B cell (primary cell): ENCODE results near the gene CHCHD6. TPM values are rescaled to one million over a fixed set of nuclear protein-coding genes. Genes with fewer than 3 reads are reported as not detected.

Experiments
- ATAC-seq: fragments of 200-7000 bp; cut with Tn5 transposase; one replicate; pipeline ENCODE4 v1.10.0; 2021; ENCODE audit warnings: low read depth, mild to moderate bottlenecking, moderate number of reproducible peaks, moderate library complexity
- CTCF ChIA-PET: fragments of 350-600 bp; sonication (Branson Sonifier 250); formaldehyde crosslinking; loops from one replicate; lab custom pipeline; 2021; ENCODE audit warnings: antibody characterized with exemption, inconsistent platforms; lab: Charles Lee
- POLR2A ChIA-PET: fragments of 350-600 bp; sonication (Branson Sonifier 250); formaldehyde crosslinking; loops from one replicate; lab custom pipeline; 2021; ENCODE audit warnings: antibody characterized with exemption; lab: Charles Lee
- DNase-seq: peaks from one replicate; pipeline ENCODE4 v3.0.0; 2013
- H2AFZ ChIP-seq: 2 replicates; pipeline ENCODE4 v1.6.1; 2012; ENCODE audit warnings: mild to moderate bottlenecking, low read depth, low read length; ENCODE audit not compliant: insufficient read depth, poor library complexity, severe bottlenecking
- H3K27ac ChIP-seq, 2 donors: 1 replicate in 1 of 2; 2 replicates in 1 of 2; pipeline ENCODE4 v1.5.1; 2012 to 2013; ENCODE audit warnings: low read length in 2 of 2, mild to moderate bottlenecking in 2 of 2, moderate library complexity in 1 of 2
- H3K27me3 ChIP-seq, 4 experiments: fragments of 200-600 bp in 1 of 4; sonication (generic) in 1 of 4; replicated peaks in 1 of 4; 1 replicate in 2 of 4; 2 replicates in 2 of 4; pipeline versions ENCODE4 v1.6.1 to v1.7.0; 2013 to 2016; ENCODE audit warnings: low read length in 3 of 4, mild to moderate bottlenecking in 2 of 4, mixed read lengths in 1 of 4, moderate library complexity in 1 of 4; ENCODE audit not compliant: insufficient read depth in 4 of 4, control insufficient read depth in 3 of 4; ENCODE audit errors: control extremely low read depth in 1 of 4
- H3K36me3 ChIP-seq, 2 experiments: replicated peaks in 1 of 2; 1 replicate in 1 of 2; 2 replicates in 1 of 2; pipeline versions ENCODE4 v1.6.1 to v1.7.1; 2013; ENCODE audit warnings: low read length in 1 of 2; ENCODE audit not compliant: insufficient read depth in 2 of 2, control insufficient read depth in 1 of 2; ENCODE audit errors: control extremely low read depth in 1 of 2, extremely low read depth in 1 of 2
- H3K4me1 ChIP-seq, 2 donors: fragments of 200-600 bp in 1 of 2; sonication (generic) in 1 of 2; 1 replicate in 1 of 2; 2 replicates in 1 of 2; pipeline versions ENCODE4 v1.5.1 to v1.6.1; 2013 to 2017; ENCODE audit warnings: low read length in 2 of 2; ENCODE audit not compliant: control insufficient read depth in 2 of 2, insufficient read depth in 2 of 2
- H3K4me2 ChIP-seq: replicated peaks from 2 replicates; pipeline ENCODE3; 2012; ENCODE audit warnings: mild to moderate bottlenecking, low read depth, low read length; ENCODE audit not compliant: poor library complexity, severe bottlenecking
- H3K4me3 ChIP-seq, 5 experiments: fragments of 200-600 bp in 1 of 5; sonication (generic) in 1 of 5; 1 replicate in 3 of 5; 2 replicates in 2 of 5; pipeline versions ENCODE4 v1.5.1 to v1.7.0; 2011 to 2016; ENCODE audit warnings: low read length in 4 of 5, mild to moderate bottlenecking in 4 of 5, low read depth in 2 of 5, control low read depth in 1 of 5, moderate library complexity in 1 of 5; ENCODE audit not compliant: insufficient read depth in 1 of 5; ENCODE audit errors: control extremely low read depth in 1 of 5, extremely low read depth in 1 of 5
- H3K79me2 ChIP-seq: fragments of 200-600 bp; sonication (generic); one replicate; pipeline ENCODE4 v1.6.0; 2016; ENCODE audit warnings: low read length; ENCODE audit not compliant: control insufficient read depth, insufficient read depth
- H3K9ac ChIP-seq: fragments of 200-600 bp; sonication (generic); 2 replicates; pipeline ENCODE4 v1.6.1; 2017; ENCODE audit warnings: mild to moderate bottlenecking, low read length, moderate library complexity
- H3K9me3 ChIP-seq, 3 donors: one replicate each; pipeline versions ENCODE4 v1.6.1 to v1.7.1; 2013; ENCODE audit warnings: low read length in 2 of 3; ENCODE audit not compliant: control insufficient read depth in 2 of 3, insufficient read depth in 1 of 3; ENCODE audit errors: control extremely low read depth in 1 of 3
- H4K20me1 ChIP-seq: 2 replicates; pipeline ENCODE4 v1.6.0; 2012; ENCODE audit warnings: mild to moderate bottlenecking, low read length; ENCODE audit not compliant: insufficient read depth, control insufficient read depth, poor library complexity, severe bottlenecking
- H3K27ac Mint-ChIP-seq: one replicate; pipeline ENCODE4 v1.8.0; 2021; ENCODE audit warnings: mixed read lengths
- H3K27me3 Mint-ChIP-seq: one replicate; pipeline ENCODE4 v1.8.0; 2021; ENCODE audit warnings: mixed read lengths
- H3K4me1 Mint-ChIP-seq: one replicate; pipeline ENCODE4 v1.8.0; 2021; ENCODE audit warnings: mixed read lengths
- H3K4me3 Mint-ChIP-seq: one replicate; pipeline ENCODE4 v1.8.0; 2021; ENCODE audit warnings: mixed read lengths
- H3K9me3 Mint-ChIP-seq: one replicate; pipeline ENCODE4 v1.8.0; 2022; ENCODE audit warnings: mixed read lengths; ENCODE audit not compliant: insufficient read depth
- EZH2 ChIP-seq: IDR thresholded peaks from 2 replicates; pipeline ENCODE4 v1.6.1; 2012; ENCODE audit warnings: borderline replicate concordance, low read depth, mild to moderate bottlenecking, moderate library complexity, low read length; ENCODE audit not compliant: insufficient read depth, poor library complexity, severe bottlenecking
- WGBS: methylation state at CpG from one replicate; pipeline ENCODE4 v1.1.5; 2013; ENCODE audit warnings: missing lambda C conversion rate; ENCODE audit not compliant: insufficient coverage; 5-methylcytosine and 5-hydroxymethylcytosine counted together
- intact Hi-C: fragments of 100-400 bp; cut with micrococcal nuclease; formaldehyde crosslinking; loops from one replicate; pipeline ENCODE4 v1.10.0; 2022
- polyA plus RNA-seq: library from polyadenylated mRNA; depleted of rRNA; stranded (reverse); fragments of >200 nt; gene quantifications from 2 replicates; pipeline ENCODE4 v1.2.3, GENCODE V29; 2012
- total RNA-seq, 2 donors: library from RNA; stranded (reverse); fragments of 120-200 nt in 1 of 2; gene quantifications; 1 replicate in 1 of 2; 2 replicates in 1 of 2; pipeline versions ENCODE4 v1.2.3 to v1.2.4, GENCODE V29; 2013 to 2022
- TF ChIP-seq, protein P1 (sequence below): fragments of 200-600 bp; IDR thresholded peaks from one replicate; pipeline ENCODE4 v1.8.0; 2022; ENCODE audit warnings: antibody characterized with exemption, mild to moderate bottlenecking

CHCHD6 gene
- total and polyA plus RNA-seq, 2 donors (not counting 1 experiment from before 2014, with no cell fraction given): 8.0 to 13.5 TPM

DNA sequence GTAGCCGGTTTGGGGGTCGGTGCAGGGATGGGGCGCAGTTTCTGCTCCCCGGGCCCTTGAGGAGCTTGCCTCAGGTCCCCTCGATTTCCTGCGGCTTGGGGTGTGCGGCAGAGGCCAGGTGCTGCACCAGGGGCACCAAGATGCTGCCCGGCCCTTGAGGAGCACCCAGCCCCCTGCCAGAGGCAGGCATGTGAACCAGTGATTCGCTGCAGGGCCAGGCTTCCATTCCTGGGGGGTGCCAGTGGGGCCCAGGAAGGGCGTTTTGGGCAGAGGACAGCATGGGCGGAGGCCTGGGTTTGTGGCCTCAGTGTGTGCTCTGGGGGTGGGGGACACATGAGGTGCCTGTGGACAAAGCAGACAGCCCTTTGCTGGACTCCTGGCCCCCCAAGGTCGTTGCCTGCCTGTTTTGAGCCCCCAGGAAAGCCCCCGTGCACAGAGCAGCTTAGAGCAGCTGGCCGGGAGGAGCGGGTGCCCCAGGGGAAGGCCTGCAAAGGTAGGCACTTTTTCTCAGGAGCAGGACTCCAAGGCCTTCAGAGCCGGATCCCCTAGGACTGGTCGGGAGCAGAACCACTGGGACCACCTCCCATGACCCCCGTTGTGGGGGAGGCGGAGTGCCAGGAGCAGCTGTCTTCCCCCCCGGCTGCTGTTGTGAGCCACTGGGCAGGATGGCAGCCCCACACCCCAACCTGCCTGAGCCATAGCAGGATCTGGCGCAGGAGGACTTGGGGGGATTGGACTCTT lies 280.5 kb downstream of the CHCHD6 start:
- peaks cover 17% of the 10 kb centered on the region for H3K4me1 Mint-ChIP-seq
- Histone ChIP-seq H2AFZ (peak overlapping the region; percentile 71), H3K9ac (peak overlapping the region; percentile 72), H3K9me3 (peaks cover 0 to 9% (median 0%) of the 10 kb centered on the region in 3 donors), H3K36me3 (no peaks in the 10 kb centered on the region), H3K4me2 (peak overlapping the region; percentile 100), H4K20me1 (peaks cover 5% of the 10 kb centered on the region), H3K4me1 (peaks cover 17 to 24% of the 10 kb centered on the region in 2 donors), H3K27me3 (peaks cover 0 to 24% (median 6%) of the 10 kb centered on the region in 4 experiments), H3K4me3 (peak overlapping the region in 4 of 5 experiments; percentile 45 to 74 (median 60)), H3K27ac (no peak overlapping the region), H3K79me2 (no peaks in the 10 kb centered on the region)
- TF ChIP-seq, protein P1, sequence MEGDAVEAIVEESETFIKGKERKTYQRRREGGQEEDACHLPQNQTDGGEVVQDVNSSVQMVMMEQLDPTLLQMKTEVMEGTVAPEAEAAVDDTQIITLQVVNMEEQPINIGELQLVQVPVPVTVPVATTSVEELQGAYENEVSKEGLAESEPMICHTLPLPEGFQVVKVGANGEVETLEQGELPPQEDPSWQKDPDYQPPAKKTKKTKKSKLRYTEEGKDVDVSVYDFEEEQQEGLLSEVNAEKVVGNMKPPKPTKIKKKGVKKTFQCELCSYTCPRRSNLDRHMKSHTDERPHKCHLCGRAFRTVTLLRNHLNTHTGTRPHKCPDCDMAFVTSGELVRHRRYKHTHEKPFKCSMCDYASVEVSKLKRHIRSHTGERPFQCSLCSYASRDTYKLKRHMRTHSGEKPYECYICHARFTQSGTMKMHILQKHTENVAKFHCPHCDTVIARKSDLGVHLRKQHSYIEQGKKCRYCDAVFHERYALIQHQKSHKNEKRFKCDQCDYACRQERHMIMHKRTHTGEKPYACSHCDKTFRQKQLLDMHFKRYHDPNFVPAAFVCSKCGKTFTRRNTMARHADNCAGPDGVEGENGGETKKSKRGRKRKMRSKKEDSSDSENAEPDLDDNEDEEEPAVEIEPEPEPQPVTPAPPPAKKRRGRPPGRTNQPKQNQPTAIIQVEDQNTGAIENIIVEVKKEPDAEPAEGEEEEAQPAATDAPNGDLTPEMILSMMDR: no peak
- no peak for TF ChIP-seq EZH2
- peak overlapping the region; percentile 60 for H3K4me3 Mint-ChIP-seq
- ChIA-PET CTCF (interaction anchor here (1.1 to 6.3 kb wide), 4 partner anchors 73 to 305 kb away, joined by 3 to 47 read pairs (median 6); no protein-coding TSS in a partner anchor), POLR2A (no interaction called here)
- peak overlapping the region; percentile 53 for H3K27ac Mint-ChIP-seq
- DNase-seq: no peak
- WGBS: 77% methylated on average over 21 of the region's 21 CpGs
- no peaks in the 10 kb centered on the region for H3K9me3 Mint-ChIP-seq
- intact Hi-C loops: loop anchor here (5.0 to 10.0 kb wide), 5 partner anchors 462 to 1743 kb away; partner anchors contain the start of genes CHST13, KLF15, RAB7A and SEC61A1
- ATAC-seq: no peak
- peaks cover 5% of the 10 kb centered on the region for H3K27me3 Mint-ChIP-seq
